ENCODE measurements around the gene CASP7.

GRCh38 chr10:113709221-113709838 lies 29.6 kb downstream of the CASP7 start:
- TF ChIP-seq CTCF (conservative IDR thresholded peaks at IDR 0.05 in 1 of 2, IDR thresholded peaks at IDR 0.05 in 1 of 2; ENCODE audit: extremely low read depth in 1 of 2, insufficient read depth in 1 of 2, low read depth in 1 of 2, low read length in 2 of 2): no peak
- TF ChIP-seq EZH2 (IDR thresholded peaks at IDR 0.05; ENCODE audit: borderline replicate concordance, low read length): no peak

Measured in mammary epithelial cell (primary cell).